Right atrium auricular region (tissue), 2 donors: ENCODE measurements around the gene HSFX4. TPM values are rescaled to one million over a fixed set of nuclear protein-coding genes. Genes with fewer than 3 reads are reported as not detected.
"Not testable (repeated sequence)": the region's sequence is repeated elsewhere in the genome, so short reads cannot be mapped to it uniquely, and the experiment has no call there.

Experiments used
- DNase-seq: peaks from one replicate; pipeline ENCODE4 v3.0.0-alpha.2; 2019; ENCODE audit warnings: low spot score
- H3K27ac ChIP-seq, 2 donors: fragments of 200-600 bp; sonication (generic); 1 replicate in 1 of 2; 2 replicates in 1 of 2; pipeline ENCODE4 v1.5.1; 2016 to 2019
- H3K27me3 ChIP-seq, 2 donors: fragments of 200-600 bp; sonication (generic); one replicate each; pipeline versions ENCODE4 v1.5.1 to v1.6.0; 2017 to 2019
- H3K36me3 ChIP-seq: fragments of 200-600 bp; sonication (generic); one replicate; pipeline ENCODE4 v1.5.1; 2016
- H3K4me1 ChIP-seq, 2 donors: fragments of 200-600 bp; sonication (generic); one replicate each; pipeline versions ENCODE4 v1.5.1 to v1.6.0; 2017 to 2019
- H3K4me3 ChIP-seq, 2 donors: fragments of 200-600 bp; sonication (generic); 1 replicate in 1 of 2; 2 replicates in 1 of 2; pipeline ENCODE4 v1.5.1; 2017 to 2019; ENCODE audit warnings: mild to moderate bottlenecking in 1 of 2, moderate library complexity in 1 of 2
- H3K9me3 ChIP-seq, 2 donors: fragments of 200-600 bp; sonication (generic); one replicate each; pipeline ENCODE4 v1.5.1; 2019
- total RNA-seq, 2 donors: library from RNA; depleted of rRNA; stranded (reverse); fragments of >200 nt; gene quantifications; one replicate each; pipeline ENCODE4 v1.1.0, GENCODE V29; 2016
- TF ChIP-seq, protein P1 (sequence below), 2 donors: fragments of 200-600 bp; sonication (generic); IDR thresholded peaks; one replicate each; pipeline ENCODE4 v1.5.1; 2019; ENCODE audit warnings: antibody characterized with exemption in 2 of 2

The HSFX4 gene, protein sequence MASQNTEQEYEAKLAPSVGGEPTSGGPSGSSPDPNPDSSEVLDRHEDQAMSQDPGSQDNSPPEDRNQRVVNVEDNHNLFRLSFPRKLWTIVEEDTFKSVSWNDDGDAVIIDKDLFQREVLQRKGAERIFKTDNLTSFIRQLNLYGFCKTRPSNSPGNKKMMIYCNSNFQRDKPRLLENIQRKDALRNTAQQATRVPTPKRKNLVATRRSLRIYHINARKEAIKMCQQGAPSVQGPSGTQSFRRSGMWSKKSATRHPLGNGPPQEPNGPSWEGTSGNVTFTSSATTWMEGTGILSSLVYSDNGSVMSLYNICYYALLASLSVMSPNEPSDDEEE
- not detected for total RNA-seq

DNA sequence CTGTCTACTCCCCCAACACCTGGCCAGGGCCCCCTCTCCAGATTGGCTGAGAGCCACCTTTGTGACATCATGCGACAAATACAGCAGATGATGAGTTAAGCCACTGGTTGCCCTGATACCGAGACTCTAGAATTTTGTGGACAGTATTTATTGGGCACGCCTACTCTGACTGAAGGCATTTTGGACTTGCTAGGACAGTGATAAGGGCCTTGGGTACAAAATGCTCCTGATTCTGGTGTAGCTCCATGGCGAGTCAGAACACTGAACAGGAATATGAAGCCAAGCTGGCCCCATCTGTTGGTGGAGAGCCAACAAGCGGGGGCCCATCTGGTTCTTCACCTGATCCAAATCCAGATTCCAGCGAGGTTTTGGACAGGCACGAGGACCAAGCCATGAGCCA lies at the start of gene HSFX4:
Gene HSFX4, plus strand, starts transcription at position 174 of the 400 bp plus-strand sequence. Its CDS starts 72 bp downstream, at position 246.
- DNase-seq, H3K27ac ChIP-seq, H3K9me3 ChIP-seq: not testable (repeated sequence)

DNA sequence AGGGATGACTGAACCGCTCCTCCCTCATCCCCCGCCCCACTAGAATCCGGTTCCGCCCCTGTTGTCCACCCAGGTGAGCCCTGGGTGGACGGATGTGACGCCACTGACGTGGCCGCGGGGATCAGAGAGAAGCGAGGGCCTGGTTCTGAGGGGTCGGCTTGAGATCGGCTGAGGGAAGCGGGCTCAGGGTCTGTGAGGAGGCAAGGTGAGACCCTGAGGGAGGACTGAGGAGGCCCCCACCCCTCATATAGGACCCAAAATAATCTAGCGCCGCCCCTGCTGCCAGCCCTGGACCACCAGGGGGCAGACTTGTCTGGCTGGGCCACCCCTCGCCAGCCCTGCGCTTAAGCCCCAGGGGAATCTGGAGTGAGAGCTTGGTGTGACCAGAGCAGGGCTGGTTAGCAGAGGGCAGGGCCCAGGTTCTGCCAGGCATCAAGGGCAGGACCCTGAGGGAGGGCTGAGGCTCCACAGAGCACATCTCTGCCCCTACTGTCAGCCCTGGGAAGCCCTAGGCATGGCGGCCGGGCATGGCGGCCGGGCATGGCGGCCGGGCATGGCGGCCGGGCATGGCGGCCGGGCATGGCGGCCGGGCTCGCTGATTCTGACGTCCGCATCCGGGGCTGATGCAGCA lies 48.2 kb upstream of the HSFX4 start, which contains the start of gene MAGEA8:
Gene MAGEA8, plus strand, starts transcription at position 103 of the 631 bp plus-strand sequence. CDS start 3,090 bp downstream, outside the sequence.
- Histone ChIP-seq H3K27me3 (no peaks in the 10 kb centered on the region), H3K27ac (no peak within 1 kb of the TSS), H3K36me3 (no peaks in the 10 kb centered on the region), H3K4me1 (no peaks in the 10 kb centered on the region), H3K9me3 (no peaks in the 10 kb centered on the region), H3K4me3 (no peak within 1 kb of the TSS)
- no peak for DNase-seq
- TF ChIP-seq, protein P1, sequence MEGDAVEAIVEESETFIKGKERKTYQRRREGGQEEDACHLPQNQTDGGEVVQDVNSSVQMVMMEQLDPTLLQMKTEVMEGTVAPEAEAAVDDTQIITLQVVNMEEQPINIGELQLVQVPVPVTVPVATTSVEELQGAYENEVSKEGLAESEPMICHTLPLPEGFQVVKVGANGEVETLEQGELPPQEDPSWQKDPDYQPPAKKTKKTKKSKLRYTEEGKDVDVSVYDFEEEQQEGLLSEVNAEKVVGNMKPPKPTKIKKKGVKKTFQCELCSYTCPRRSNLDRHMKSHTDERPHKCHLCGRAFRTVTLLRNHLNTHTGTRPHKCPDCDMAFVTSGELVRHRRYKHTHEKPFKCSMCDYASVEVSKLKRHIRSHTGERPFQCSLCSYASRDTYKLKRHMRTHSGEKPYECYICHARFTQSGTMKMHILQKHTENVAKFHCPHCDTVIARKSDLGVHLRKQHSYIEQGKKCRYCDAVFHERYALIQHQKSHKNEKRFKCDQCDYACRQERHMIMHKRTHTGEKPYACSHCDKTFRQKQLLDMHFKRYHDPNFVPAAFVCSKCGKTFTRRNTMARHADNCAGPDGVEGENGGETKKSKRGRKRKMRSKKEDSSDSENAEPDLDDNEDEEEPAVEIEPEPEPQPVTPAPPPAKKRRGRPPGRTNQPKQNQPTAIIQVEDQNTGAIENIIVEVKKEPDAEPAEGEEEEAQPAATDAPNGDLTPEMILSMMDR (IDR thresholded peaks at IDR 0.05) = no peak

More for the DNA sequence above, at the start of gene HSFX4:
- not testable (repeated sequence) for H3K4me1 ChIP-seq, H3K36me3 ChIP-seq, H3K4me3 ChIP-seq, H3K27me3 ChIP-seq

DNA sequence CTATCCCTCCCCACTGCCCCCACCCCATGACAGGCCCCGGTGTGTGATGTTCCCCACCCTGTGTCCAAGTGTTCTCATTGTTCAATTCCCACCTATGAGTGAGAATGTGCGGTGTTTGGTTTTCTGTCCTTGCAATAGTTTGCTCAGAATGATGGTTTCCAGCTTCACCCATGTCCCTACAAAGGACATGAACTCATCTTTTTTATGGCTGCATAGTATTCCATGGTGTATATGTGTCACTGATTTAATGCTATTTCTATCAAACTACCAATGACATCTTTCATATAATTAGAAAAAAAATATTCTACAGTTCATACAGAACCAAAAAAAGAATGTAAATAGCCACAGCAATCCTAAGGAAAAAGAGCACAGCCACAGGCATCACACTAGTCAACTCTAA lies 38.5 kb upstream of the HSFX4 start:
- H3K4me3 ChIP-seq, DNase-seq, H3K27ac ChIP-seq, H3K36me3 ChIP-seq, H3K9me3 ChIP-seq, H3K27me3 ChIP-seq, H3K4me1 ChIP-seq: not testable (repeated sequence)

DNA sequence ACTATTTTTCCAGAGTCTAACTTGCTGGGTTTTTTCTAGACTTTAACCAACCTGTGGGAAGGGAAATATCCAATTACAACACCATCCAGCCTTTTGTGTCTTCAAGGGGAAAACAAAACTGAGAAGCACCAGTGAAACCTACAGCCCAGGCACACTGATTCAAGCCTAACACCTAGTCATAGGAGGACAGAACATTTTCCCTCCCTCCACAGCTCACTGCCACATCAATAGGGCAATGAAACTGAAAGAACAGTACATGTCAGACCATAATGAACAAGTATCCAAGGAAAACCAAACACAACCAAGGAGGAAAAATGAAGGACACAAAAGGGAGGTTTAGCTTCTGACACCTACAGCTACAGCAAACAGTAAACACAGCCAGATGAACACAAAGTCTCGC lies 30.8 kb upstream of the HSFX4 start:
- no peak for DNase-seq
- H3K4me3 ChIP-seq = no peak overlapping the region
- H3K9me3 ChIP-seq = no peaks in the 10 kb centered on the region
- no peak overlapping the region for H3K27ac ChIP-seq
- no peaks in the 10 kb centered on the region for H3K36me3 ChIP-seq
- H3K4me1 ChIP-seq = no peaks in the 10 kb centered on the region
- TF ChIP-seq, protein P1 (IDR thresholded peaks at IDR 0.05) = no peak
- no peaks in the 10 kb centered on the region for H3K27me3 ChIP-seq

DNA sequence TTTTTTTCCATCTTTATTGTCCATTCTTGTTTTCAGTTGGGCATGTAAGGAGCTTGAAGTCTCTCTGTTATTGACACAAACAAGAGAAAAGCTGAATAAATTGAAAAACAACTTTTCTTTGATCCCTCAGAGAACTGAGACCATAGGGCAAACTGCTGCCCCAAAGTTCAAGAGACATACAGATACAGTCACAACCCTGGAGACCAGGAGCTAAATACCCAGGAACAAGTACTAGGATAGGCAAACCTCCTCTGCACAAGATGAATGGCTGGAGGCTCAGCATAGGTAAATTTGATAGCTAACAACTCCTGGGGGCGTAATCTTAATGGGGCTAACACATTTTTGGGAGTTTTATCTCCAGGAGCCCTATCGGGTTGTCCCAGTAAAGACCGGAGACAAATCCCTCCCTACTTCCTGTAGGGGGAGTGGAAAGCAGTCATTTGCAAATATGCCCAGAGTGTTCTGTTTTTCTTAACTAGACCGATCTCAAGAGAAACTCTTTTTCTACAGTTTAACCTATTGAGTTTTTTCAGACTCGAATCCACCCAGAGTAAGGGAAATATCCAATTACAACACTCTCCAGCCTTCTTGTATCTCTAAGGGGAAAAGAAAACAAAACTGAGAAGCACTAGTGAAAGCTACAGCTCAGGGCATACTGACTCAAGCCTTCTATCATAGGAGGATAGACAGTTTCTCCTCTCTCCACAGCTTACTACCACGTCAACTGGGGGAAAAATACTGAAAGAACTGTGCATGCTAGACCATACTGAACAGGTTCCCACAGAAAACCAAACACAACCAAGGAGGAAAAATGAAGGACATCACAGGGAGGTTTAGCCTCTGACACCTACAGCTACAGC lies 25.3 kb upstream of the HSFX4 start:
- no peaks in the 10 kb centered on the region for H3K36me3 ChIP-seq
- no peaks in the 10 kb centered on the region for H3K4me1 ChIP-seq
- H3K9me3 ChIP-seq = no peaks in the 10 kb centered on the region
- no peak for DNase-seq
- no peaks in the 10 kb centered on the region for H3K27me3 ChIP-seq
- H3K27ac ChIP-seq = no peak overlapping the region
- TF ChIP-seq, protein P1 (IDR thresholded peaks at IDR 0.05) = no peak
- H3K4me3 ChIP-seq = no peak overlapping the region

DNA sequence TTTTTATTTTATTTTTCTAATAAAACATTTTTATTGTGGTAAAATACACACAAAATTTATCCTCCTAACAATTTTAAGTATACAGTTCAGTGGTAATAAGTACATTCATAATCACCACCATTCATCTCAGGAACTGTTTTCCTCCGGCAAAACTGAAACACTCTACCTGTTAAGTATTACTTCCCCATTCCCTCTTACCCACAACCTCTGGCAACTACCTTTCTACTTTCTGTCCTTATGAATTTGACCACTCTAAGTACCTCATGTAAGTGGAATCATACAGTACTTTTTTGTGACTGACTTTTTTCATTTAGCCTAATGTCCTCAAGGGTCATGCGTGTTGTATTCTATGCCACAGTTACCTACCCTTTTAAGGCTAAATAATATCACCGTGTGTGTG lies 21.1 kb upstream of the HSFX4 start:
- Histone ChIP-seq H3K27ac (no peak overlapping the region), H3K4me1 (no peaks in the 10 kb centered on the region), H3K9me3 (no peaks in the 10 kb centered on the region), H3K27me3 (no peaks in the 10 kb centered on the region), H3K4me3 (no peak overlapping the region), H3K36me3 (no peaks in the 10 kb centered on the region)
- TF ChIP-seq, protein P1 (IDR thresholded peaks at IDR 0.05) = no peak
- DNase-seq = no peak
